HAP-1 (cell line): ENCODE data around the gene OPRD1.
"Not testable (repeated sequence)": the region's sequence is repeated elsewhere in the genome, so short reads cannot be mapped to it uniquely, and the experiment has no call there.

Experiments used
- DNase-seq, 2 experiments: peaks; one replicate each; pipeline ENCODE4 v3.0.0-alpha.2; 2016 to 2020; ENCODE audit warnings: low spot score in 2 of 2
- H3K27me3 ChIP-seq: fragments of 250-450 bp; sonication (Bioruptor Pico); 2 replicates; pipeline ENCODE4 v1.5.1; 2020; ENCODE audit warnings: low read depth, mild to moderate bottlenecking, moderate library complexity
- H3K36me3 ChIP-seq: fragments of 250-450 bp; sonication (Bioruptor Pico); replicated peaks from 2 replicates; pipeline ENCODE4 v1.5.1; 2020; ENCODE audit warnings: mild to moderate bottlenecking
- H3K4me1 ChIP-seq: fragments of 250-450 bp; sonication (Bioruptor Pico); 2 replicates; pipeline ENCODE4 v1.5.1; 2020; ENCODE audit warnings: mild to moderate bottlenecking
- H3K4me3 ChIP-seq: fragments of 250-450 bp; sonication (Bioruptor Pico); 2 replicates; pipeline ENCODE4 v1.5.1; 2020; ENCODE audit warnings: mild to moderate bottlenecking, moderate library complexity
- H3K9me3 ChIP-seq: fragments of 250-450 bp; sonication (Bioruptor Pico); 2 replicates; pipeline ENCODE4 v1.5.1; 2020; ENCODE audit warnings: mild to moderate bottlenecking, moderate library complexity
- in situ Hi-C: fragments of 300-500 bp; cut with MboI; formaldehyde crosslinking; loops from 3 replicates; pipeline ENCODE4 v1.14.3; 2020; ENCODE audit warnings: low sequenced_read_pairs, inconsistent platforms, mixed read lengths

The OPRD1 gene

DNA sequence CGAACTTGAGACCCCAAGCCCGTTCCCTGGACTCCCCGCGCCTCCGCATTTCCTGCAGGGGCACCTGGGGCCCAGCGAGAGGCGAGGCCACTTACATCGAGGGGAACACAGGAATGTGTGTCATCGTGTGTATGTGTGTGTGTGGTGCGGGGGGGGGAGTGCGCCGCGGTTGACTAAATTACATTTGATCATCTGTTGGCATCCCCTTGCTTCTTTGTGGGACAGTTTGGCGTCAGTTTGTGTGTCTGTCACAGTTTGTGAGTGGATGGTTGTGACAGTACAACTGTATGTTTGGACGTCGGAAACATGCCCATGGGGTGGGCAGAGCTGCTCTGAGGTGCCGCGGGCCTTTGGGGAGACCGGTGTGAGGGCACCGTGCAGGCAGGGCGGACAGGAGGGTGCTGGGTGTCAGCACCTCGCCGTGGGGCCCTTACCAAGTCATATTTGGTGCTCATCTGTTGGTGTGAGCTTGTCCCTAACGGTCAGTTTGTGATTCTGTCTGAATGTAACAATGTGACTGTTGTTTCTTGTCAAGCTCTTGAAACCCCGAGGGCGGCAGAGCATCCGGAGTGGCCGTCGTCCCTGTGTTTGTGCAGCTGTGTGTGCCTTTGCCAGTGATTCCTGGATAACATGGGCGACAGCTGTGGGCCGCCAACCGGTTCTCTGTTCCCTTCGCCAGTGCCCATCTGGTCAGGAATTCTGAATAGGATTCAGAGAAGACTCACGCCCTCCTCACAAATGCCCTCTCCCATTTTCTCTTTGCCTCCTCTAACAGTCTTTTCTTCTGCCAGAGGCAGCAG lies 899 bp downstream of the OPRD1 start:
- Histone ChIP-seq H3K9me3 (no peaks in the 10 kb centered on the region), H3K4me3 (no peak overlapping the region), H3K27me3 (peaks cover 56% of the 10 kb centered on the region), H3K4me1 (no peaks in the 10 kb centered on the region), H3K36me3 (no peaks in the 10 kb centered on the region)
- in situ Hi-C loops = no loop called here
- DNase-seq = no peak

DNA sequence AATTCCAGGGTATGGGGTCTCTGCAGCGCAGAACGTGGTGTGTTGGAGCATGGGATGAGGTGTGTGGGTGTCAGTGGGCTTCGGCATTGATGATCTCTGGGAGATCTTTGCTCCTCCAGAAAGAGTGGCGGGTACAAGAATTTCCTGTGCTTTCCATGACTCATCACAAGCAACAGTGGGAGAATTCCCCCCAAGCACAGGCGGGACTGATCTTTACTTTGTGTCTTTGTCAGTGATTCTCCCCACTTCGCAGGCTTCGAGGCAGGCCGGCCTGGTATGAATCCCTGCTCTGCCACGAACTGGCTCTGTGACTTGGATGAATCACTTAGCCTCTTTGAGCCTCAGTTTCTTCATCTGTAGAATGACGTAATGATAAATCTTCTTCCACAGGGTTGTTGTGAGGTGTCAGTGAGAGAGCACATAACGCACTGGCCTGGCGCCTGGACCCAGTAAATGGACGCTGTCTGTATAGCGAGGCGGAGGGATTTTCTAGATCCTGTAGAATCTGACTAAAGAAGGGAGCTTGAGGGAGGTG lies 2.0 kb downstream of the OPRD1 start:
- in situ Hi-C loops = no loop called here
- Histone ChIP-seq H3K4me1 (no peaks in the 10 kb centered on the region), H3K9me3 (no peaks in the 10 kb centered on the region), H3K36me3 (no peaks in the 10 kb centered on the region), H3K27me3 (peaks cover 56% of the 10 kb centered on the region), H3K4me3 (no peak overlapping the region)
- no peak for DNase-seq

DNA sequence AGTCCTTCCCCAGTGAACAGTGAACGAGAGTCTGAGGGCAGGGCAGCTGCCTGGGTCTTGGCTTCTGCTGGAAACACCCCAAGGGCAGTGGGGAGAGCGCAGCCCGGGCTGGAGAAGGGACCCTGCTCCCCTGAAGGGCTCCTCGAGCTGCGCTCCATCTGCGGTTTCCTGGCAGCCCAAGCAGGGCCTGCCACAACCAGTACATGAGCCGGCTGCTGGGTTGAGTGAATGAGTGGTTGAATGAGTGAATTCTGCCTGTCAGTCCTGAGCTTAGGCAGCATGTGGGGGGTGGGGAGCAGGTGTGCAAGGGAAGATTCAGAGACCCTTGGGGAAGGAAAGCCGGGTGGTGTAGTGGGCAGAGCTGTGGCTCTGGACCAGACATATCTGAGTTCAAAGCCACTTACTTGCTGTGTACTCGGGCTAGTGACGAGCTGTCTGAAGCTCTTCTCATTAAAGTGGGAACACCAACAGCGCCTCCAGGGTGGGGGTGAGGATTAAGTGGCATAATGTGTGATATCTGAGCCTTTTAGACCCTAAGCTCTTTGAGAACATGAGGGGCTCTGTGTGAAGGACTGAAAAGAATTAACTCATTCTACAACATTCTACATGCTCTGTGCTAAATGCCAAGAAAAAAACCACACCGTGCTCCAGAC lies 3.7 kb downstream of the OPRD1 start:
- Histone ChIP-seq H3K4me1 (no peaks in the 10 kb centered on the region), H3K27me3 (peaks cover 50% of the 10 kb centered on the region), H3K9me3 (no peaks in the 10 kb centered on the region), H3K36me3 (no peaks in the 10 kb centered on the region), H3K4me3 (no peak overlapping the region)
- no peak for DNase-seq
- in situ Hi-C loops = no loop called here

DNA sequence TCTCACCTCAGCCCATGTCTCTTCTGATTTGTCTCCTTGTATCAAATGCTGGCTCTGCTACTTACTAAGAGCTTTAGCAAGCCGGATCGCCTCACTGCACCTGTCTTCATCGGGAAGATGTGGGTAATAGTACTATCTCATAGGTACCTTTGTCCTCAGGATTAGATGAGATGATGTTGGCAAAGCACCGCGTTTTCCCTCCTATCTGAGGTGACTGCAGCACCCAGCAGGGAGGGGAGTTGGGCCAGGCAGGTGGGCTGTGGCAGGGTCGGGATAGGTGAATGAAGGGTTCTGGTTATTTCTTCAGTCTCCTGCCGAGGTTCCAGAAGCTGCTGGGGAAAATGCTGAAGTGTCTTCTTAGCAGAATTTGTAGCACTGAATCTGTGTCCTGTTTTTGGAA lies 5.2 kb downstream of the OPRD1 start:
- no peak for DNase-seq
- Histone ChIP-seq H3K9me3 (no peaks in the 10 kb centered on the region), H3K4me1 (no peaks in the 10 kb centered on the region), H3K36me3 (no peaks in the 10 kb centered on the region), H3K4me3 (no peak overlapping the region), H3K27me3 (peaks cover 37% of the 10 kb centered on the region)
- in situ Hi-C loops = no loop called here

DNA sequence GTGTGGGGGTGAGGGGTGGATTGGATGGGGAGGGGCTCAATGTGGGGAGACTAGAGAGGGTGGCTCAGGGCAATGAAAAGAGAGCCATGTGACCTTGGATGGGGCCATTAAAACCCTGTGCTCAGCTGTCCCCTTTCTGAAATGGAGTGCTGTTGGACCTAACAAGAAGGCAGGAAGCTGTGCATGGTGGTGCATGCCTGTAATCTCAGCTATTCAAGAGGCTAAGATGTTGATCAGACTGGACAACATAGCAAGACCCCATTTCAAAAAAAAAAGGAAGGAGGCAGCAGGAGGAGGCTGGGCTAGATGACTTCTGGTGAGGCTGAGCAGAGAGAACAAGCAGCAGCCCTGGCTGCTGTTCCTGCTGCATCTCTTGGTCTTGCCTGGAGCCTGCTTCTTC lies 7.0 kb downstream of the OPRD1 start:
- in situ Hi-C loops = no loop called here
- peaks cover 22% of the 10 kb centered on the region for H3K27me3 ChIP-seq
- H3K4me1 ChIP-seq = no peaks in the 10 kb centered on the region
- H3K9me3 ChIP-seq = no peaks in the 10 kb centered on the region
- no peaks in the 10 kb centered on the region for H3K36me3 ChIP-seq
- DNase-seq = no peak
- no peak overlapping the region for H3K4me3 ChIP-seq

DNA sequence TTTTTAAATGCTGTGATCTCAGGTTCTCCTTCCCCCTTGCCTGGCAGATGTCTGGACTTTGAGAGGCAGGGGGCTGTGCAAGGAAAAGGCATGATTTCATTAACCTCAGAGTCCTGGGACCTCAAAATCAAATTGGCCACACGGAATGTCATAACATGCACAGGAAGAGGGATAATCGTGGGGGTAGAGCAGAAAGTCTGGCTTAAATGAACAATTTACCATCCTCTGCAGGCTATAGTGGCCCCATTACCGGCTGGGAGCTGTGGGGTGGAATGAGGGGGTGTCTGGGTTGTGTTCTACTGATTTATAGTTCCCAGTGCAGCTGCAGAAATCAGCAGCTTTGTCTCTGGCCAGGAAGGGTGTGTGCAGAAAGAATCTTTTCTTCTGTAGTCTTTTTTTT lies 10.8 kb downstream of the OPRD1 start:
- DNase-seq = no peak
- no peaks in the 10 kb centered on the region for H3K36me3 ChIP-seq
- H3K27me3 ChIP-seq = peaks cover 3% of the 10 kb centered on the region; the same call in 1 of the 2 replicates
- no peaks in the 10 kb centered on the region for H3K4me1 ChIP-seq
- in situ Hi-C loops = no loop called here
- H3K4me3 ChIP-seq = no peak overlapping the region
- H3K9me3 ChIP-seq = no peaks in the 10 kb centered on the region

DNA sequence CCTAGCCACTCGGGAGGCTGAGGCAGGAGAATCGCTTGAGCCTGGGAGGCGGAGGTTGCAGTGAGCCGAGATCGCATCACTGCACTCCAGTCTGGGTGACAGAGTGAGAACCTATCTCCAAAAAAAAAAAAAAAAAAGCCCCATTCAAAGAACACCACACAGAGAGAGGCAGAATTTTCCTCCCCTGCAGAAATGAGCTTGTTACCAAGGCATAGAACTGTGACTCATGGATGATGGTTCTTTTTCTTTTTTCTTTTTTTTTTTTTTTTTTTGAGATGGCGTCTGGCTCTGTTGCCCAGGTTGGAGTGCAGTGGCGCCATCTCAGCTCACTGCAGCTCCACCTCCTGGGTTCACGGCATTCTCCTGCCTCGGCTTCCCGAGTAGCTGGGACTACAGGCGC lies 12.1 kb downstream of the OPRD1 start:
- H3K36me3 ChIP-seq, in situ Hi-C loops, DNase-seq, H3K9me3 ChIP-seq, H3K4me3 ChIP-seq, H3K27me3 ChIP-seq, H3K4me1 ChIP-seq: not testable (repeated sequence)

DNA sequence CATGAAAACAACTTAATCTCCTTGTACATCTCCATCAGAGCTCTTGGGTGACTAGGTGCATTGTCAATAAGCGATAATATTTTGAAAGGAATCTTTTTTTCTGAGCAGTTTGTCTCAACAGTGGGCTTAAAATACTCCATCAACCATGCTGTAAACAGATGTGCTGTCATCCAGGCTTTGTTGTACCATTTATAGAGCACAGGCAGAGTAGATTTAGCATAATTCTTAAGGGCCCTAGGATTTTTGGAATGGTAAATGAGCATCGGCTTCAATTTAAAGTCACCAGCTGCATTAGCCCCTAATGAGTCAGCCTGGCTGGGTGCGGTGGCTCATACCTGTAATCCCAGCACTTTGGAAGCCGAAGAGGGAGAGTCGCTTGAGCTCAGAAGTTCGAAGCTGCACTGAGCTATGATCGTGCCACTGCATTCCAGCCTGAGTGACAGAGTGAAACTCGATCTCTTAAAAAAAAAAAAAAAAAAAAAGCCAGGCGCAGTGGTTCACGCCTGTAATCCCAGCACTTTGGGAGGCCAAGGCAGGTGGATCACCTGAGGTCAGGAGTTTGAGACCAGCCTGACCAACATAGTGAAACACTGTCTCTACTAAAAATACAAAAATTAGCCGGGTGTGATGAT lies 16.4 kb downstream of the OPRD1 start:
- H3K36me3 ChIP-seq, DNase-seq, in situ Hi-C loops, H3K4me1 ChIP-seq, H3K4me3 ChIP-seq, H3K27me3 ChIP-seq, H3K9me3 ChIP-seq: not testable (repeated sequence)

DNA sequence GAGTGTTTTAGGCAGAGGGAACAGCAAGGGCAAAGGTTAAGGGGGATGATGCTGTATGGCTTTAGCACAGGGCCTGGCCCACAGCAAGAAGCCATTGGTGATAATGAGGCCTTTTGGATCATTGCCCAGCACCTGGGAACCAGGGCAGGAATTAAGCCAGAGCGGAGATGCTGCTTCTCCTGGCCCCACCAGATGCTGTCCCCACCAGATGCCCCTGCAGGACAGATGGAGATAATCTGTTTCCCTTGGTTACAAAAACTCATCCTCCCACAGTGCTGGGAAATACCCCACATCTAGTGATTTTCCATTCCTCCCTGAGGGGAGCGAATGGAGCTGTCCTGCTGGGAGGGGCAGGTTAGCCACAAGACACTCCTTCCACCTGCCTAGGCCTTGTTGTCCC lies 18.8 kb downstream of the OPRD1 start:
- no peaks in the 10 kb centered on the region for H3K9me3 ChIP-seq
- in situ Hi-C loops = no loop called here
- no peak for DNase-seq
- no peak overlapping the region for H3K4me3 ChIP-seq
- H3K4me1 ChIP-seq = peaks cover 2% of the 10 kb centered on the region; the same call in 1 of the 2 replicates
- H3K27me3 ChIP-seq = no peaks in the 10 kb centered on the region
- no peaks in the 10 kb centered on the region for H3K36me3 ChIP-seq

DNA sequence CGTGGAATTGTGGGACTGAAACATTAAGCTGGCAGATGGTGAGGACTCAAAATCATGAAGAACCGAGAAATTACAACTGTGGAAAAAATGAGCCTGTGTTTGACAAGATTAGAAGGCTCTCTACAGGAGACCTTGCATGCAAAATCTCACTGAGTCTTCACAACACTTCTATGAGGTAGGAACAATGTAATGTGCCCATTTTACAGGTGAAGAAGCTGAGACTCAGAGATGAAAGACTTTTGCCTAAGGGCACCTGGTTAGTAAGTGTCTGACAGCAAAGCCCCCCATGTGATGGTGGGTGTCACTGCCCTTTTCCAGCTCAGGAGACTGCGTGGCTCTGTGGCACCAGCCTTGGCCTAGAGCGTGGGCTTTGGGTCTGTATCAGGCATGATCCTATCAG lies 21.0 kb downstream of the OPRD1 start:
- Histone ChIP-seq H3K36me3 (no peaks in the 10 kb centered on the region), H3K27me3 (no peaks in the 10 kb centered on the region), H3K4me1 (peaks cover 2% of the 10 kb centered on the region; the same call in 1 of the 2 replicates), H3K9me3 (no peaks in the 10 kb centered on the region), H3K4me3 (no peak overlapping the region)
- in situ Hi-C loops = no loop called here
- no peak for DNase-seq

DNA sequence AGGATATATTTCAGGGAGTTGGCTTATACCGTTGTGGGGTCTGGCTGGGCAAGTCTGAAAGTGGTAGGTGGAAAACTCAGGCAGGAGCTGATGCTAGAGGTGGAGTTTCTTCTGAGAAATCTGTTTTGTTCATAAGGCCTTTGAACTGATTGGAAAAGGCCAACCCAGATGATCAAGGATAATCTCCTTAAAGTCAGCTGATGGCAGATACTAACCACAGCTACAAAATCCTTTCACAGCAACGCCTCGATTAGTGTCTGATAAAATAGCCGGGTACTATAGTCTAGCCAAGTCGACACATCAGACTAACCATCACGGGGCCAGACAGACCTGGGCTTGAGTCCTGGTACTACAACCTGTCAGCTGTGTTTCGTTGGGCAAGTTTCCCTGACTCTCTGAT lies 21.4 kb downstream of the OPRD1 start:
- Histone ChIP-seq H3K27me3 (no peaks in the 10 kb centered on the region), H3K4me3 (no peak overlapping the region), H3K36me3 (no peaks in the 10 kb centered on the region), H3K9me3 (no peaks in the 10 kb centered on the region), H3K4me1 (no peaks in the 10 kb centered on the region)
- in situ Hi-C loops = no loop called here
- no peak for DNase-seq

DNA sequence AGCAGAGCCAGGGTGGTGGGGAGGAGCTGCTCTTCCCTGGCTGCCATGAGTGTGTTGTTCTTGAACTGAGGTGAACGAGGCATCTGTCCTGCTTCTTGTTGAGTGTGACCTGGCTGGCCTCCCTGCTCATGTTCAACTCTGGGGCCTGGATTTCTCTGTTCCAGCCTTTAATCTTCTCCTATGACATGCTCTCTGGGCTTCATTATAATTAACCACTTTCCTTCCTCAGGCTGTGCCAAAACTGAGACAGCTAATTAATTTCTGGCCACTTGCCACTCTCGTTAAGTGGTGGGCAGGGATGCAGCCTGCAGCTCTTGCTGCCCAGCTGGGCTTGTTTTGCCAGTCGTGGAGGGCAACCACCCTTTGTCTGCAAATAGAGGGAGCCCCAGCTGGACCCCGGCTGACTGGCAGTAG lies 23.3 kb downstream of the OPRD1 start:
- DNase-seq = no peak
- no peaks in the 10 kb centered on the region for H3K36me3 ChIP-seq
- no peak overlapping the region for H3K4me3 ChIP-seq
- no peaks in the 10 kb centered on the region for H3K27me3 ChIP-seq
- H3K9me3 ChIP-seq = no peaks in the 10 kb centered on the region
- no peaks in the 10 kb centered on the region for H3K4me1 ChIP-seq
- in situ Hi-C loops = no loop called here

DNA sequence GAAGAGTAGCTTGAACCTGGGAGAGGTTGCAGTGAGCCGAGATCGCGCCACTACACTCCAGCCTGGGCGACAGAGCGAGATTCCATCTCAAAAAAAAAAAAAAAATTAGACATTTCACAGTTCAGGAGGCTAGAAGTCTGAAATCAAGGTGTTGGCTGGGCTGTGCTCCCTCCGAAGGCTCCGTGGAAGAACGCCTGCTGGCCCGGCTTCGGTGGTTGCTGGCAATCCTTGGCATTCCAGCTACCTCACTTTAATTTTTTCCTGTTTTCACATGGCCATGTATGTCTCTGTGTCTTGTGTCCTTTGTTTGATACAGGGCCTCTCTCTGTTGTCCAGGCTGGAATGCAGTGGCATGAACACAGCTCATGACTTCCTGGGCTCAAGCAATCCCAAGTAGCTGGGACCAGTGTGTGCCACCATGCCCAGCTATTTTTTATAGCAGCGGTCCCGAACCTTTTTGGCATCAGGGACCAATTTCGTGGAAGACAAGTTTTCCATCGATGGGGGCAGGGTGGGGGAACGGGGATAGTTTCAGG lies 24.5 kb downstream of the OPRD1 start:
- Histone ChIP-seq H3K9me3 (no peaks in the 10 kb centered on the region), H3K4me3 (no peak overlapping the region), H3K27me3 (no peaks in the 10 kb centered on the region), H3K4me1 (no peaks in the 10 kb centered on the region), H3K36me3 (no peaks in the 10 kb centered on the region)
- no peak for DNase-seq
- in situ Hi-C loops = no loop called here
